Embryonic facial prominence (tissue), 1 donor: ENCODE results near the gene MAB21L2.
"Not testable (repeated sequence)": the region's sequence is repeated elsewhere in the genome, so short reads cannot be mapped to it uniquely, and the experiment has no call there.

Experiments
- DNase-seq: peaks from one replicate; pipeline ENCODE4 v3.0.0-alpha.2; 2016; ENCODE audit errors: extremely low spot score

MAB21L2 gene

DNA sequence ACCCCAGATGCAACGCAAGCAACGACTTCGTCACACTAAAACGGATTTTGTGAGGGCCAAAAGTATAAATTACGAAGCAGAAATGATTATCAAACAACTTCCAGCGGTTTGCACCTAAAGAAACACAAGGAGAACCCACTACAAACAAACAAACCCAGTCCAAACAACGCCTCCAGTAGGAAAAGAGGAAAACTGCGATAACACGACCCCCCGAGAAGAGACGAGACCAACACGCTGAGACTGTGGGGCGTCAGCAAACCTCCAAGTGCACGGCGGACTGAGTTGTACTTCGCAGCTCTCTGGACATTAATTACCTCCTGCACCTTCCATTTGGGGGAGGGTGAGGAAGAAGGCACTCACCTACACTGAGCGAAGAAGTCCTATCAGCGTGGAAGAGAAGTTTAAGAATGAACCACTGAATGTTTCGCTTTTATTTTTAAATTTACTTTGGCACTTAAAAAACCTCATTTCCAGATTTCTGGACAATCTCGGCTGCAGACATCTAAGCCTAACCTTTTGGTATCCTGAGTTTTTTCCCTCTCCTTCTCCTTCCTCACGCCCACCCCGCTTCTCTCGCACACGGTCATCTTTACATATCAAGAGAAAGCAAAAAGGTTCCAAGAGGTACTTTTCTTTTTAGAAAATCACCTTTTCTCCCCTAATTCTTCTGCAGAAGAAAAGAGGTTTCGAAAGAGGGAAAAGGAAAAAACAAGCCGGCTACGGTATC, at the start of gene MAB21L2:
Gene MAB21L2, plus strand, starts transcription at position 6 of the 727 bp plus-strand sequence. CDS start 879 bp downstream, outside the sequence.
- DNase-seq = no peak

- no peak for DNase-seq
These were observed 48.3 kb upstream of the MAB21L2 start for GRCh38 chr4:150533673-150534072.

DNA sequence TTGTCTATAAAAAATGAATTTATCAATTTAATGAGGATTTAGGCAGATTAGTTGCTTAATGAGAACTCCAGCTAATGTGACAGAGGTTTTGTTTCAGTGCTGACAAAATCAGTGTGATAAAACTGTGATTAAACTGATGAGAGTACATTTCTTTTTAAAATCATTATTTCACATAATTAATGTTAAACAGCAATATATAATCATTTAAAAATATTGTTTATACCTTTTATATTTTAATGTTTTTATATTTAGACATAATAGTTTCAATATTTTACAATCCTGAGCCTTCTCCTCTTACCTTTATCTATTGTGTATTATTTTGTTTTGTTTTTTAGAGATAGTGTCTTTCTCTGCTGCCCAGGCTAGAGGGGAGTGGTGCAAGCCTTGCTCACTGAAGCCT, 47.1 kb upstream of the MAB21L2 start:
- no peak for DNase-seq

DNA sequence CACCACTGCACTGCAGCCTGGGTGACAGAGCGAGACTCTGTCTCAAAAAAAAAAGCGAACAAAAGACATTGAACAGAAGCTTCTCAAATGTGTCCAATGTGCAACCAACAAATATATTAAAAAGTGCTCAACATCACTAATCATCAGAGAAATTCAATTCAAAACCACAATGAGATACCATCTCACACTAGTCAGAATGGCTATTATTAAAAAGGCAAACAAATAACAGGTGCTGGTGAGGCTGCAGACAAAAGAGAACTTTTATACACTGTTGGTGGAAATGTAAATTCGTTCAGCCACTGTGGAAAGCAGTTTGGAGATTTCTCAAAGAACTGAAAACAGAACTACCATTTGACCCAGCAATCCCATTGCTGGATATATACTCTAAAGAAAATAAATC, 44.0 kb upstream of the MAB21L2 start:
- not testable (repeated sequence) for DNase-seq

DNA sequence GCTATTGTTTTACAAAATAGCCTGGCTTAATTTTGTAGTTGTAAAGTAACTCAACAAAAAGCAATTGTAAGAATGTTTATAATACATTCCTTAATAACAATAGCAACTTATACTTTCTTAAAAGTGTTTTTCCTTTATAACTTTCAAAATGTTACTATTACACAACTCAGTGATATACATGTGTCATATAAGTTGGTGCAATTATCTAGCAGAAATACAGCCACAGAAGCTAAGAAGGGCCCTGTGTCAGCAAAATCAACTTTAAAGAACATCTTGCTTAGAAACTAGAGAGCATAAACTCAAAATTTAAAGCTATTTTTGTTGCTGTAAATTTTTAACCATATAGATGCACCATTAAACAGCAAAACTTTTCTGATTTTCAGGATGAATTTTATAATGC, 41.4 kb upstream of the MAB21L2 start:
- no peak for DNase-seq

- no peak for DNase-seq
These were observed 41.0 kb upstream of the MAB21L2 start for GRCh38 chr4:150540959-150541360.

- DNase-seq = no peak
These were observed 40.3 kb upstream of the MAB21L2 start for GRCh38 chr4:150541681-150542080.

- no peak for DNase-seq
These were observed 38.9 kb upstream of the MAB21L2 start for GRCh38 chr4:150543042-150543441.

DNA sequence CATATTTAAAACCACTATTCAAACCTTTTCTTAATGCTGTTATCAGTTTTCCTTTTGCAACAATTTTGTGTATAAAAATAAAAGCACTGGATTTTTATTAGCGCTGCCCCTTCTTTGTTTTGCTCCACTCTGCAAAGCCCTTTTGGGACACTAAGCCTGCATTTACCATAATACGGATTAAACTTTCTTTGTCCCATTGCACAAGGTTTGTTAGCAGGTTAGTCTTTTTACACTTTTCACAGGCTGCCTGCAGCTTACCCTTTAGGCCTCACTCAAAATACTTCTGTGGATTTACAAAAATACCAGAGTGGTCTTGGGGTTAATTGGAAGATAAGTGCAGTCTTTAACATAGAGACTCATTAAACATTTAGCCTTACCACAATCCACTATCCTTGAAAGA, 35.7 kb upstream of the MAB21L2 start:
- no peak for DNase-seq

GRCh38 chr4:150547154-150547838, 34.7 kb upstream of the MAB21L2 start:
- no peak for DNase-seq

GRCh38 chr4:150557811-150558210, 24.1 kb upstream of the MAB21L2 start:
- not testable (repeated sequence) for DNase-seq

GRCh38 chr4:150561143-150561737, 20.7 kb upstream of the MAB21L2 start:
- DNase-seq = no peak

GRCh38 chr4:150562250-150562649, 19.7 kb upstream of the MAB21L2 start:
- DNase-seq = no peak

DNA sequence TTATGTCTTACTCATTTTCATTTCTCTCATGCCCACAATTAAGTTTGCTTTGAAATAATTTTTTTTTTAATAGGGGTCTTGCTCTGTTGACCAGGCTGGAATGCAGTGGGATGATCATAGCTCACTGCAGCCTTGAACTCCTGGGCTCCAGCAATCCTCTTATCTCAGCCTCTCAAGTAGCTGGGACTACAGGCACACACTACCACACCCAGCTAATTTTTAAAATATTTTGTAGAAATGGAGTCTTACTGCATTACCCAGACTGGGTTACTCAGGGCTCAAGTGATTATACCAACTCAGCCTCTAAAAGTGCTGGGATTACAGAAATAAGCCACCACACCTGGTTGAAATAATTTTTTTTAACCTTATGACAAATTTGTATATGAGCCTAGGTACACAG, 19.2 kb upstream of the MAB21L2 start:
- no peak for DNase-seq

GRCh38 chr4:150564967-150565366, 17.0 kb upstream of the MAB21L2 start:
- DNase-seq = not testable (repeated sequence)

- DNase-seq = no peak
These were observed 14.9 kb upstream of the MAB21L2 start for GRCh38 chr4:150567070-150567469.

- no peak for DNase-seq
These were observed 12.5 kb upstream of the MAB21L2 start for GRCh38 chr4:150569384-150569987.

DNA sequence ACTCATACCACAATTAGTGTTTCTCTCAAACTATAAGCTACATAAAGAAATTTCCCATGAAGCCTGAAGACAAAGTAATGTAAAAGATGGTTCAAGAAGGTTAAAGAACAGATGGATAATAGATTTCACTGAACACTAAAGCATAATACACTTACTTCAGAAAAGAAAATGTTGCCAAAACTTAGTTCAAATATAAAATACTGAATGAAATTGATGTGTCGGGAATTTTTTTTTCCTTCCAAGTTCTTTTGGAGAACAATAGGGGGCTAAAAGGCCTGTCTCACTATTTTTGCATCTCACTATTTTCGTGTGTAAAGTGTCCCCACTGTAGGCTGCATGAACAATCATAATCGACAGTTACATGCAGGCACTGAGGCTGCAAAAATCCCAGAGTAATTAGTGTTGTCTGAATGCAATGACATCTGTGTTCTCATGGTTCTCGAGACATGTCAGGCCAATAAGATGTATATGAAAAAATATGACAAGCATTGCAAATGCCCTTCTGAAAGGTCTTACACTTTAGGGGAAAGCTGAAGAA, 11.9 kb upstream of the MAB21L2 start:
- DNase-seq = no peak

DNA sequence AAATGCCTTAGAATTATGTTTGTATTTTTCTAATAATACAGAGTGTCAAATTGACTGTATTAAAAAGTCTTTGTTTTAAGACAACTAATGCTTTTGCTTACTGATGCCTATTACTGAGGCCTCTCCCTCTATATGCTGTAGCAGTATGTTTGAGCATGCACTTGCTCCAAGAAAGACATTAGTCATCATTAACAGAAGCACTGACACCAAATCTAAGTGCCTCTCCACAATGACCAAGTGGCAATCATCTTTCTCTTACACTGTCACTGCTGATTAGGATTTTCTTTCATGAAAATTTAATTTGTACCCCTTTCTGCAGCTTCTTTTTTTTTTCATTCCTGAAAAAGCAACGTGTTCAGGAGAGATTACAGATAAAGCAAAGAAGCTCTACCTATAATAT, 11.1 kb upstream of the MAB21L2 start:
- DNase-seq = no peak

- DNase-seq = no peak
These were observed 9.0 kb upstream of the MAB21L2 start for GRCh38 chr4:150572704-150573504.

DNA sequence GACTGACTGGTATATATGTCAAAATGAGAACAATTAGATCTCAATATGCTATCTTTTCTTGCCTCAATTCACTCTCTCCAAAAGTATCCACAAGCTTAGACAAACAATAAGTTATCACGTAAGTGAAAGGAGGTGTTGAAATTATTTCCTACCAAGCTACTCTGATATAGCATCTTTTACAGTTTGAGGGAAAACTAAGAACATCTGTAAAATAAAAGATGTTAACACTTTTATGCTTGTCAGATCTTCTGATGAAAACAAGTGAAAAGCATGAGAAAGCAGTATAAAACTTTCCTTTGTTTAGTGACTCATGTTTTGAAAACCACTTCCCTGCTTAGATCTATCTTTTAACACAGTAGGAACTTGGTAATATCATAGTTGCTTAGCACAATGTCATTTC, 8.4 kb upstream of the MAB21L2 start:
- DNase-seq = no peak
